Calu3 (cell line): ENCODE data around the gene TP63. TPM values are rescaled to one million over a fixed set of nuclear protein-coding genes. Genes with fewer than 3 reads are reported as not detected.

Source experiments
- BruUV-seq: library from RNA; stranded (reverse); fragments of 400-500 nt; replicated peaks from 2 replicates; lab custom pipeline; 2021; lab: Mats Ljungman, UMichigan
- CTCF ChIA-PET: fragments of 300-600 bp; sonication (Branson Sonifier 250); formaldehyde crosslinking; loops from one replicate; lab custom pipeline; 2022; ENCODE audit warnings: antibody characterized with exemption; lab: Charles Lee
- DNase-seq: peaks from one replicate; pipeline ENCODE4 v3.0.0; 2022
- H3K27ac Mint-ChIP-seq: one replicate; pipeline ENCODE4 v1.8.0; 2022; ENCODE audit warnings: mixed read lengths; ENCODE audit not compliant: unreplicated experiment
- H3K27me3 Mint-ChIP-seq: one replicate; pipeline ENCODE4 v1.8.0; 2022; ENCODE audit warnings: mixed read lengths; ENCODE audit not compliant: unreplicated experiment
- H3K36me3 Mint-ChIP-seq: one replicate; pipeline ENCODE4 v1.8.0; 2022; ENCODE audit warnings: mild to moderate bottlenecking, moderate library complexity, mixed read lengths; ENCODE audit not compliant: insufficient read depth, unreplicated experiment
- H3K4me1 Mint-ChIP-seq: one replicate; pipeline ENCODE4 v1.8.0; 2022; ENCODE audit warnings: mild to moderate bottlenecking, low read depth, mixed read lengths; ENCODE audit not compliant: unreplicated experiment
- H3K4me3 Mint-ChIP-seq: one replicate; pipeline ENCODE4 v1.8.0; 2022; ENCODE audit warnings: mild to moderate bottlenecking, low read depth, moderate library complexity, mixed read lengths; ENCODE audit not compliant: unreplicated experiment
- H3K9me3 Mint-ChIP-seq: one replicate; pipeline ENCODE4 v1.8.0; 2022; ENCODE audit warnings: low read depth, mixed read lengths; ENCODE audit not compliant: unreplicated experiment
- CTCF ChIP-seq: fragments of 200-600 bp; IDR thresholded peaks from one replicate; pipeline ENCODE4 v1.8.0; 2022; ENCODE audit warnings: antibody characterized with exemption; ENCODE audit not compliant: unreplicated experiment
- intact Hi-C: fragments of 100-400 bp; cut with micrococcal nuclease; formaldehyde crosslinking; loops from one replicate; pipeline ENCODE4 v1.10.0; 2022; ENCODE audit not compliant: unreplicated experiment
- total RNA-seq: library from RNA; stranded (reverse); gene quantifications from 2 replicates; pipeline ENCODE4 v1.2.3, GENCODE V29; 2022

The TP63 gene
- total RNA-seq, 1 experiment from 2014 or later = not detected

- intact Hi-C loops = no loop called here
- DNase-seq = no peak
- CTCF ChIA-PET = no interaction called here
- H3K27me3 Mint-ChIP-seq = no peaks in the 10 kb centered on the region
- H3K27ac Mint-ChIP-seq = no peak overlapping the region
- no peaks in the 10 kb centered on the region for H3K9me3 Mint-ChIP-seq
- no peak for TF ChIP-seq CTCF
- H3K4me1 Mint-ChIP-seq = no peaks in the 10 kb centered on the region
- no TSS peak for BruUV-seq
- H3K36me3 Mint-ChIP-seq = no peaks in the 10 kb centered on the region
- H3K4me3 Mint-ChIP-seq = no peak overlapping the region
Observed at GRCh38 chr3:189727158-189727557, 96.0 kb downstream of the TP63 start.

GRCh38 chr3:189727898-189728297 is 96.7 kb downstream of the TP63 start:
- no peak for TF ChIP-seq CTCF
- BruUV-seq = no TSS peak
- DNase-seq = no peak
- CTCF ChIA-PET = interaction anchor here (0.6 kb wide), 1 partner anchor 14 kb away, joined by 5 read pairs; no protein-coding TSS in a partner anchor
- Mint-ChIP-seq H3K4me3 (no peak overlapping the region), H3K27me3 (no peaks in the 10 kb centered on the region), H3K27ac (no peak overlapping the region), H3K36me3 (no peaks in the 10 kb centered on the region), H3K4me1 (no peaks in the 10 kb centered on the region), H3K9me3 (no peaks in the 10 kb centered on the region)
- intact Hi-C loops = no loop called here

GRCh38 chr3:189728915-189729314 is 97.7 kb downstream of the TP63 start:
- CTCF ChIA-PET = no interaction called here
- Mint-ChIP-seq H3K27me3 (no peaks in the 10 kb centered on the region), H3K27ac (no peak overlapping the region), H3K4me3 (no peak overlapping the region), H3K36me3 (no peaks in the 10 kb centered on the region), H3K4me1 (no peaks in the 10 kb centered on the region), H3K9me3 (no peaks in the 10 kb centered on the region)
- intact Hi-C loops = no loop called here
- DNase-seq = no peak
- no peak for TF ChIP-seq CTCF
- BruUV-seq = no TSS peak

- Mint-ChIP-seq H3K27me3 (no peaks in the 10 kb centered on the region), H3K4me3 (no peak overlapping the region), H3K9me3 (no peaks in the 10 kb centered on the region), H3K4me1 (peaks cover 7% of the 10 kb centered on the region), H3K27ac (no peak overlapping the region), H3K36me3 (no peaks in the 10 kb centered on the region)
- CTCF ChIA-PET = interaction anchor here (0.6 to 0.7 kb wide), 2 partner anchors 19 to 145 kb away, joined by 4 to 8 read pairs; no protein-coding TSS in a partner anchor
- DNase-seq = no peak
- BruUV-seq = no TSS peak
- TF ChIP-seq CTCF = no peak
- intact Hi-C loops = no loop called here
Observed at GRCh38 chr3:189734061-189734460, 102.9 kb downstream of the TP63 start.
